Astrocyte of the cerebellum (primary cell): Measurements from ENCODE around the gene CAMKMT.

Experiments
- DNase-seq: peaks from one replicate; pipeline ENCODE4 v3.0.0-alpha.2; 2011; ENCODE audit warnings: low read depth
- H3K4me3 ChIP-seq: 2 replicates; pipeline ENCODE4 v1.5.1; 2011; ENCODE audit warnings: mild to moderate bottlenecking, low read depth, low read length, moderate library complexity
- in situ Hi-C: cut with HindIII; loops from 2 replicates; pipeline ENCODE4 v1.10.0; 2017; ENCODE audit warnings: low sequenced_read_pairs
- TF ChIP-seq, protein P1 (sequence below): IDR thresholded peaks from 2 replicates; pipeline ENCODE4 v1.5.1; 2012; ENCODE audit warnings: low read length, low read depth, moderate library complexity, mild to moderate bottlenecking; ENCODE audit errors: missing control alignments

Gene CAMKMT

DNA sequence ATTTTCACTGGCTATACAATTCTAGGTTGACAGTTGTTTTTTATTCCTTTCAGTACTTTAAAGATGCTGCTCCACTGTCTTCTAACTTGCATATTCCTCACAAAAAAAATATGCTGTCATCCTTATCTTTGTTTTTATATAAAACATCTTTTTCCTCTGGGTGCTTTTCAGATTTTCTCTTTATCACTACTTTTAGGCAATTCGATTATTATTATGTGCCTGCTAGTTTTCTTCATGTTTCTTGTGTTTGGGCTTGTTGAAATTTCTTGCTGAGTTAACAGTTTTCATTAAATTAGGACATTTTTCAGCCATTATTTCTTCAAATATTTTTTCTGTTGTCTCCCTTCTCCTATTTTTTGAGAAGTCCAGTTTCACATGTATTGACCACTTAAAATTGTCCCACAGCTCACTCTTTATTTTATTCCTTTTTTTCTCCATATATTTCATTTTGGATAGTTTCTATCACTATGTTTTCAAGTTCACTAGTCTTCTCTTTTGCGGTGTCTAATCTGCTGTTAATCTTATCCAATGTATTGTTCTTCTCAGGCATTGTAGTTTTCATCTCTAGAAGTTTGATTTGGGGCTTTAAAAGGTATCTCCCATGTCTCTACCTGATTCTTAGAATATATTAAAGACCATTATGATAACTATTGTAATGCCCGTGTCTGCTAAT is 374.7 kb downstream of the CAMKMT start:
- in situ Hi-C loops = no loop called here
- H3K4me3 ChIP-seq = no peak overlapping the region
- TF ChIP-seq, protein P1, sequence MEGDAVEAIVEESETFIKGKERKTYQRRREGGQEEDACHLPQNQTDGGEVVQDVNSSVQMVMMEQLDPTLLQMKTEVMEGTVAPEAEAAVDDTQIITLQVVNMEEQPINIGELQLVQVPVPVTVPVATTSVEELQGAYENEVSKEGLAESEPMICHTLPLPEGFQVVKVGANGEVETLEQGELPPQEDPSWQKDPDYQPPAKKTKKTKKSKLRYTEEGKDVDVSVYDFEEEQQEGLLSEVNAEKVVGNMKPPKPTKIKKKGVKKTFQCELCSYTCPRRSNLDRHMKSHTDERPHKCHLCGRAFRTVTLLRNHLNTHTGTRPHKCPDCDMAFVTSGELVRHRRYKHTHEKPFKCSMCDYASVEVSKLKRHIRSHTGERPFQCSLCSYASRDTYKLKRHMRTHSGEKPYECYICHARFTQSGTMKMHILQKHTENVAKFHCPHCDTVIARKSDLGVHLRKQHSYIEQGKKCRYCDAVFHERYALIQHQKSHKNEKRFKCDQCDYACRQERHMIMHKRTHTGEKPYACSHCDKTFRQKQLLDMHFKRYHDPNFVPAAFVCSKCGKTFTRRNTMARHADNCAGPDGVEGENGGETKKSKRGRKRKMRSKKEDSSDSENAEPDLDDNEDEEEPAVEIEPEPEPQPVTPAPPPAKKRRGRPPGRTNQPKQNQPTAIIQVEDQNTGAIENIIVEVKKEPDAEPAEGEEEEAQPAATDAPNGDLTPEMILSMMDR = no peak
- DNase-seq = no peak

DNA sequence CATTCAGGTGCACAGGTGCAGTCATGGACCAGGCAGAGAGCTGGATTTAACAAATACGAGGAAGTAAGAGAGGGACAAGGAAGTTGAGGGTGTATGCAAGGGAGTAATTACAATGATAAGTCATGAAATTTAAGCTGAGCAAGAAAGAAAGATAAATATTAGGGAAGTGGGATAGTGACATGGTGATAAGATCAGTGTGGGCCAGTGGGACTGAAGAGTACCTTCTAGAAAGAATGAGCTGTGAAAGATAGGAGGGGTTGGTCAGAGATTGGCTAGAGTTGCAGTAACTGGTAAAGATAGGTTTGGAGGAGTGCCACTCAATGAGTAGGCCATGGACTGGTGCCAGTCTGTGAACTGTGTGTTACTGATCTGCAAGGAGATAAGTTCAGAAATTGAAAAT is 378.9 kb downstream of the CAMKMT start:
- in situ Hi-C loops = no loop called here
- TF ChIP-seq, protein P1 = no peak
- no peak for DNase-seq
- H3K4me3 ChIP-seq = no peak overlapping the region

DNA sequence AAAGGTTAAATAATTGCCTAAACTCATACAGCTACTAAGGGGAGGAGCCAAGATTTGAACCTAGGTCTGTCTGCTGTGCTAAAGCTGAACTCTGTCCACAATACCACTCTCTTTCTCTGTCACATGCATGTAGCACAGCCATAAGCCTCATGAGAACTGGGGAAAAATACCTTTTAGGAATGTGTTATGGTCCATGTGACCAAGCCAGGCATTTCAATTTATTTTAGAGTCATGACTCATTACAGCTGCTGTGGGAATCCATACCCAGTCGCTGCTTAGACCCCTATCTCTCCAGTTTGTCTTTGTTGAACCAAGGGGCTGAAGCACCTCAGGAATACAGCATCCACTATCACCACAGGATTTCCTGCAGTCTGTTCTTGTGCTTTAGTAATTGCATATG is 379.8 kb downstream of the CAMKMT start:
- TF ChIP-seq, protein P1 = no peak
- no peak for DNase-seq
- in situ Hi-C loops = no loop called here
- H3K4me3 ChIP-seq = no peak overlapping the region

DNA sequence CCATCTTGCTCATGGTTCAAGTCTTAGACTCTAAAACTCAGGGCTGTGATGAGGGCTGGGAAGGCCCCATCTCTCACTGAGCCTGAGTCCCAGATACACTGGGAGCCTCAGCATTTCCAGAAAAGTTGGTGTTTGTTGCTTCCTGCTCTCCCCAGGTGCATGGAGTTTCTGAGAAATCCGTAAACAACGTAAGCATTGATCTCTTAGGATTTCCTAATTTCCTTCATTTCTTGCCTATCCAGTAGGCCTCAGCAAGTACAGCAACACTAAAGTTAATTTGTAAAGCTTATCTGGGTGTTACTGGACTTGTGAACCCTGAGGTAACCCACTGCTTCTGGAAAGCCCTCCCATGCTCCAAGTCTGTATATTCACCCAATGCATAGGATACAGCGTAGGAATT is 380.3 kb downstream of the CAMKMT start:
- TF ChIP-seq, protein P1 = no peak
- in situ Hi-C loops = no loop called here
- DNase-seq = no peak
- H3K4me3 ChIP-seq = no peak overlapping the region

DNA sequence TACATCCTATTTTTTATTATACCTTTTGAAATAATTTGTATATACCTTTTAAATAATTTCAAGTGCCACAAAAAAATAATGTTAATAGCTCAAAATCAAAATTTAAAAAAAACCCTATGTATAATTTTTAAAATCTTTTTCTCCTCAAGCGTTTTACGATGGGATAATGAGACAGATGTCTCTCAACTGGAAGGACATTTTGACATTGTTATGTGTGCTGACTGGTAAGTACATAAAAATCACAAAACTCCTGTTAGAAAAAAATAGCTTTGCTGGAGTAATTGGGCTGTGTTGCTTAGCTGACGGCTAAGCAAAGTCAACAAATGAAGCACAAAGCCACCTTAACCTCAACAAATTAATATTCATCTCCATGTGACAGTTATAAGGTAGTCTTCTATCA is 381.7 kb downstream of the CAMKMT start:
- in situ Hi-C loops = no loop called here
- no peak for DNase-seq
- H3K4me3 ChIP-seq = no peak overlapping the region
- TF ChIP-seq, protein P1 = no peak

DNA sequence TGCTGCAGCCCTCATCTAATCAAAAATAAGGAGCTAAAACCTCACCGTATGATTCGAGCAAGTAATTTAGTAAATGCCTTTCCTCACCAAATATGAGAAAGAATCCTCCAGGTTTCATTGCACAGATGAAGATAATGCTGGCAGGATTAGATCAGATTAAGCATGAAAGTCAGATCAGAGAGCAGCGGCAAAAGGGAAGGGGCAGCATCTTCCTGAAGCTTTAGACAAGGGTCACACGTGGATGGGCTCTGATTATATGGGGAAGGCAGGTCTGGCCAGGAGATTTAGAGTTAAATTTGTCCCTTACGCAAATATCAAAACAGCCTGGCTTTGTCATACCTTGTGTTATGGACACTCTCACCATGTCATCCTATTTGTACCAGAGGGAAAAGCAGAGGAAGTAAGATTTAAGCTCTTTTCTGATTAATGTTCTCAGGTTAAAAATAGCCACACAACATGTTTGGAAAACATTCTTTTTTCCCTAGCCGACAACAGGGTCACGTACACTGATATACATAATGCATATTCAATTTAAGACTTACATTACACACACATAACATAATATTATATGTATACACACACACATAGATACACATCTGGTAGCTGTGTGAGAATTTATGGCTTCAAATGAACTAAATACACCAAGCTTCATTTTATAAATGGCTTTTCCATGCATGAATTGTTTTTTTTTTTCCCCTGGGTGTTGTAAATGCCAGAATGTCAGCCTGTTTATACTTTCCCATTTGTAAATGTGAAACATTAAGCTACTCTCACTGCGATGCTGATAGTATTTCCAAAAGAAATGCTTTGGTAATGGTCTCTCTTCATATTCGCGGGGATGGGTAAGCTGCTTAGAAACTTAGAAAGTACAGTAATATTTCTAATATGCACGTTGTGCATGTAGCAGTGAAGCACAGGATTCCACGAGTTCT is 383.5 kb downstream of the CAMKMT start:
- DNase-seq = no peak
- H3K4me3 ChIP-seq = no peak overlapping the region
- in situ Hi-C loops = no loop called here
- TF ChIP-seq, protein P1 = no peak
